ENCODE results near the gene CMTM5. TPM values are rescaled to one million over a fixed set of nuclear protein-coding genes. Genes with fewer than 3 reads are reported as not detected.
A peak's percentile ranks its signal among the peaks of the same experiment; 100 is the strongest.

Gene CMTM5
- not detected for total RNA-seq

- H3K4me3 ChIP-seq: peak within 1 kb of the TSS in 1 of 4 donors; percentile 44
- H3K4me1 ChIP-seq: peaks cover 0 to 14% (median 0%) of the 10 kb centered on the region in 3 donors
- H3K9me3 ChIP-seq: no peaks in the 10 kb centered on the region
- intact Hi-C loops (cut with DNase I): loop anchor here (10.0 kb wide), 1 partner anchor 112 kb away; no protein-coding TSS in a partner anchor
- 40 to 55% methylated on average over 10 to 13 of the region's 13 CpGs for WGBS, 2 donors
- DNase-seq: no peak
- peaks cover 0 to 18% (median 0%) of the 10 kb centered on the region in 4 donors for H3K27me3 ChIP-seq
- no peaks in the 10 kb centered on the region for H3K36me3 ChIP-seq
- H3K27ac ChIP-seq: no peak within 1 kb of the TSS
- no peak for TF ChIP-seq POLR2A (IDR thresholded peaks at IDR 0.05)
- no peak for TF ChIP-seq CTCF (IDR thresholded peaks at IDR 0.05)
Observed at GRCh38 chr14:23376482-23377197, at the start of gene CMTM5. Gene CMTM5, plus strand, starts transcription at chr14:23377046. Its CDS starts 206 bp downstream, at chr14:23377252.

- WGBS, 2 donors: 37 to 43% methylated on average over 4 of the region's 4 CpGs
- H3K4me3 ChIP-seq: no peak overlapping the region
- H3K4me1 ChIP-seq: peaks cover under 1 to 21% (median 4%) of the 10 kb centered on the region in 3 donors
- H3K27ac ChIP-seq: no peak overlapping the region
- no peaks in the 10 kb centered on the region for H3K27me3 ChIP-seq
- no peak for DNase-seq
- no peaks in the 10 kb centered on the region for H3K9me3 ChIP-seq
- intact Hi-C loops (cut with DNase I): loop anchor here (2.0 kb wide), 1 partner anchor 53 kb away; no protein-coding TSS in a partner anchor
- peaks cover 0 to 34% (median 16%) of the 10 kb centered on the region in 3 donors for H3K36me3 ChIP-seq
- no peak for TF ChIP-seq POLR2A (IDR thresholded peaks at IDR 0.05)
- TF ChIP-seq CTCF (IDR thresholded peaks at IDR 0.05): peak; percentile 70 to 92 (median 88)
Observed at GRCh38 chr14:23327947-23328744, 48.7 kb upstream of the CMTM5 start.

- Histone ChIP-seq H3K4me3 (no peak overlapping the region), H3K27ac (no peak overlapping the region), H3K9me3 (no peaks in the 10 kb centered on the region), H3K4me1 (no peaks in the 10 kb centered on the region), H3K27me3 (peaks cover 0 to 9% (median 0%) of the 10 kb centered on the region in 4 donors), H3K36me3 (no peaks in the 10 kb centered on the region)
- no peak for TF ChIP-seq POLR2A (IDR thresholded peaks at IDR 0.05)
- TF ChIP-seq CTCF (IDR thresholded peaks at IDR 0.05): no peak
- DNase-seq: no peak
- WGBS, 2 donors: 75 to 89% methylated on average over 4 to 5 of the region's 5 CpGs
- intact Hi-C loops (cut with DNase I): no loop called here
Observed at GRCh38 chr14:23335623-23336022, 41.2 kb upstream of the CMTM5 start.

GRCh38 chr14:23339506-23340268 lies 37.2 kb upstream of the CMTM5 start:
- intact Hi-C loops (cut with DNase I): no loop called here
- no peak overlapping the region for H3K27ac ChIP-seq
- no peak for TF ChIP-seq POLR2A (IDR thresholded peaks at IDR 0.05)
- TF ChIP-seq CTCF (IDR thresholded peaks at IDR 0.05): no peak
- H3K27me3 ChIP-seq: peaks cover 0 to 9% (median 0%) of the 10 kb centered on the region in 4 donors
- WGBS, 2 donors: 67 to 79% methylated on average over 1 of the region's 1 CpG
- H3K4me1 ChIP-seq: no peaks in the 10 kb centered on the region
- no peak for DNase-seq
- H3K4me3 ChIP-seq: no peak overlapping the region
- no peaks in the 10 kb centered on the region for H3K9me3 ChIP-seq
- H3K36me3 ChIP-seq: no peaks in the 10 kb centered on the region

Measured in esophagus squamous epithelium (tissue), 5 donors.